SW480 (cell line): ENCODE data around the gene ZNF562.
A peak's percentile ranks its signal among the peaks of the same experiment; 100 is the strongest.
"Not testable (repeated sequence)": the region's sequence is repeated elsewhere in the genome, so short reads cannot be mapped to it uniquely, and the experiment has no call there.

Experiments used
- DNase-seq: peaks from one replicate; pipeline ENCODE4 v3.0.0-alpha.2; 2016; ENCODE audit warnings: low spot score

Gene ZNF562

DNA sequence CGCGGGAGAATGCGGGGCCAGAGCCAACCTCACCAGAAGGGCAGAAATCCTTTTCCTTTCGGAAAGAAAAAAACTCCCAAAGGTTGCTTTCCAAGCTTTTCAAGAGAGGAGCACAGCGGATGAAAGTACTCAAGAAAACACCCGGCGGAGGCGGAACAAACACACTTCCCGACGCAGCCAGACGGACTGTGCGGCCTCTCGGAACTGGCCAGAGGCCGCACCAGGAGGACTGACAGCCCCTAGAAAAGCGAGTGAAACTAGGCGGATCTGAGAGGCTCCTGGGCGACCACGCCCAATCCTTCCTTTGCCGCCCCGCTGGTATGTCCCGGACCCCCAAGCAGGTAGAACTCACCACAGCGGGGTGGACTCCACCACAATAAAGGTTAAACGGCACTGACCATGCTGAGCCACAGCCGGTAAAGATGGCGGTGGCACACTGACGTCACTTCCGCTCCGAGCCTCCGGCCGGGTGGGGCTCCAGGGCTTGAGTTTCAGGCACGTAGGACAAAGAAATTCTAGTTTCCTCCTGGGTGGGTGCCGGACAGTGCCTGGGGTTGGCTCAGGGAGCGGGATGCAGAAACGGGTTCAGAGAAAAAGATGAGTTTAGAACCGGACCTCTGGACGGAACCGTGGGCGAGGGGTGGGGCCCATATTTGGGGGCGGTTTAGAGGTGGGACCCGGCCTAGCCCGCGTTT is at the start of gene ZNF562:
Gene ZNF562, minus strand, starts transcription at position 438 of the 695 bp plus-strand sequence. CDS start 14,356 bp downstream, outside the sequence.
- DNase-seq, result peak; percentile 91

DNA sequence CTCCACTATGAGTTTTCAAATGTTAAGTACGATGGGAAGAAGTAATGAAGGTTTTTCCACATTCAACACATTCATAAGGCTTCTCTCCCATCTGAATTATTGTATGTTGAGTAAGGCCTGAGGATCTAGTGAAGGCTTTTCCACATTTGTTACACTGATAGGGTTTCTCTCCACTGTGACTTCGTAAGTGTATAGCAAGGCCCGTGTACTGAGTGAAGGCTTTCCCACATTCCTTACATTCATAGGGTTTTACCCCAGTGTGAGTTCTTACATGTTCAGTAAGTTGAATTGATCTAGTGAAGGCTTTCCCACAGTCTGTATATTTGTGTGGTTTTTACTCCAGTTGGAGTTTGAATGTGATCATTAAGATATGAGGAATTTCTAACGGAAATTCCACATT is 49.3 kb upstream of the ZNF562 start:
- no peak for DNase-seq

- no peak for DNase-seq
Measured at GRCh38 chr19:9721861-9722260, 47.0 kb upstream of the ZNF562 start.

- DNase-seq, result no peak
Measured at GRCh38 chr19:9720541-9720940, 45.6 kb upstream of the ZNF562 start.

GRCh38 chr19:9711815-9712214 is 36.9 kb upstream of the ZNF562 start:
- DNase-seq, result no peak

DNA sequence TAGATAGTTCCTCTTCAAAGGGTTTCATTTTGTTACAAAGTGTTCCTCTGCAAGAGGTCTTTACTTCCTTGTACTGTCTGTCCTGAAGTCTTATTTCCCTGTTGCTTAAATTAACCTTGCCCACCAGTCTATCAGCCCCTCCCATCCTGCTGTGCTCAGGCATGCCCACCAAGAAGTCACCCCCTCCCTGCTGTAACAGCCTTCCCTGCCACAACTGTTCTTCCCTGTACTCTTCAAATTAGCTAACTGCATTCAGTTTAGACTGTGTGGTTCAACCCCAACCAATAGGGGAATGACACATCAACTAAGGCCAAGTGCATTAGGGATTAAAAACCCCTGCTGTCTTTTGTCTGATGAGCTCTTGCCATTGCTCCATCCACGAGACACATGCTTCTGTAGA is 34.4 kb upstream of the ZNF562 start:
- no peak for DNase-seq

DNA sequence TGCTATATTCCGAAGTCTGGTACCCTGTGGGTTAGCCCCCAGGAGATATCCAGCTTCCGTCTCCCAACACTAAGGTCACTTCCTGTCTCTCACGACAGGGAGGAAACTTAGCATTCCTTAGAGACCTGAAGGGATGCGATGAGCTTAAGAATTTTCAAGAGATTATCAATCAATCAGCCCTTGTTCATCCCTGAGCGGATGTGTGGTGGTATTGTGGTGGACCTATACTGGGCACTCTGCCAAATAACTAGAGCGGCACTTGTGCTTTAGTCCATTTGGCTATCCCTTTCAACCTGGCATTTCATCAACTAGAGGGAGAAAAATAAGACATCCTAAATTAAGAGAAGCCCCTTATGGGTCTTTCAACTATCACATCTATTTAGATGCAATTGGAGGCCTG is 30.9 kb upstream of the ZNF562 start:
- no peak for DNase-seq

GRCh38 chr19:9702186-9702585 is 27.3 kb upstream of the ZNF562 start:
- DNase-seq, result no peak

- no peak for DNase-seq
Measured at GRCh38 chr19:9700229-9700981, 25.5 kb upstream of the ZNF562 start.

GRCh38 chr19:9690301-9690700 is 15.4 kb upstream of the ZNF562 start:
- not testable (repeated sequence) for DNase-seq

DNA sequence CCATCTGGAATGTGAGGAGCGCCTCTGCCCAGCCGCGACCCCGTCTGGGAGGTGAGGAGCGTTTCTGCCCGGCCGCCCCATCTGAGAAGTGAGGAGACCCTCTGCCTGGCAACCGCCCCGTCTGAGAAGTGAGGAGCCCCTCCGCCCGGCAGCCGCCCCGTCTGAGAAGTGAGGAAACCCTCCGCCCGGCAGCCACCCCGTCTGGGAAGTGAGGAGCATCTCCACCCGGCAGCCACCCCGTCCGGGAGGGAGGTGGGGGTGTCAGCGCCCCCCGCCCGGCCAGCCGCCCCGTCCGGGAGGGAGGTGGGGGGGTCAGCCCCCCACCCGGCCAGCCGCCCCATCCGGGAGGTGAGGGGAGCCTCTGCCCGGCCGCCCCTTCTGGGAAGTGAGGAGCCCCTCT is 5.1 kb upstream of the ZNF562 start:
- not testable (repeated sequence) for DNase-seq

DNA sequence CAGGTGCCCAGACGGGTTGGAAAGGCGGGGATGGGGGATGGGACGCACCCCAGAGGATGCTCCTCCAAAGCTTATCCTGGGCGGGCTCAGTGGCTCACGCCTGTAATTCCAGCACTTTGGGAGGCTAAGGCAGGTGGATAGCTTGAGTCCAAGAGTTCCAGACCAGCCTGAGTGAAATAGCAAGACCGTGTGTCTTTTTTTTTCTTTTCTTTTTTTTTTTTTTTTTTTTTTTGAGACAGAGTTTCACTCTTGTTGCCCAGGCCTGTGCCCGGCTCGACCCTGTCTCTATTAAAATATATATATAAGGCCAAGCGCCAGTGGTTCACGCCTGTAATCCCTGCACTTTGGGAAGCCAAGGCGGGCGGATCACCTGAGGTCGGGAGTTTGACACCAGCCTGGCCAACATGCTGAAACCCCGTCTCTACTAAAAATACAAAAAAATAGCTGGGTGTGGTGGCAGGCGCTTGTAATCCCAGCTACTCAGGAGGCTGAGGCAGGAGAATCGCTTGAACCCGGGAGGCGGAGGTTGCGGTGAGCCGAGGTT is 530 bp upstream of the ZNF562 start:
- DNase-seq, result not testable (repeated sequence)

DNA sequence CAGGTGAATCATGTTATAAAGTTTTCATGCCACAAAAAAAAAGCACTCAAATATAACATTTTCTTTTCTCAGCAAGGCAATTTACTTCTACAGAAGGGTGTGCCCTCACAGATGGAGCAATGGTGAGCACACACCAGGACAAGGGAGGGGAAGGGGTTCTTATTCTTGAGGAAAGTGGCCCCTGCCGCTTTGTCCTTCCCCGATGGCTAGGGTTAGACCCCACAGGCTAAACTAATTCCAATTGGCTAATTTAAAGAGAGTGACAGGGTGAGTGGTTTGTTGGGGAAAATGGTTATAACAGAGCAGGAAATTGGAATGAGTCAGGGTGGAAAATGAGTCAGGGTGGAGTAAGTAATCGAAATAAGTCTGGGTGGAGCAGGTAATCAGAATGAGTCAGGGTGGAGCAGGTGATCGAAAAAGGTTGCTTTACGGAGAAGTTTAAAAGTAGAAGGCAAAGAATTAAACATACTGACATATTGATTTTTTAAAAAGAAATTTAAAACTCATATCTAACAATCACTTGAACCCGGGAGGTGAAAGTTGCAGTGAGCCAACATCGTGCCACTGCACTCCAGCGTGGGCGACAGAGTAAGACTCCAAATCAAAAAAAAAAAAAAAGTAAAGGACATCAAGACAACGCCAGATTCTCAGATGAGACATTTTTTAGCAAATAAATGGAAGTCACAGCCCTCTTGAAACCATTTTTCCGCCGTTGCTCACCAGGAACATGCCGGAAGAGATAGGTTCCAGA is 813 bp downstream of the ZNF562 start:
- DNase-seq, result peak; percentile 22

GRCh38 chr19:9672893-9673292 is 2.0 kb downstream of the ZNF562 start:
- DNase-seq, result no peak

DNA sequence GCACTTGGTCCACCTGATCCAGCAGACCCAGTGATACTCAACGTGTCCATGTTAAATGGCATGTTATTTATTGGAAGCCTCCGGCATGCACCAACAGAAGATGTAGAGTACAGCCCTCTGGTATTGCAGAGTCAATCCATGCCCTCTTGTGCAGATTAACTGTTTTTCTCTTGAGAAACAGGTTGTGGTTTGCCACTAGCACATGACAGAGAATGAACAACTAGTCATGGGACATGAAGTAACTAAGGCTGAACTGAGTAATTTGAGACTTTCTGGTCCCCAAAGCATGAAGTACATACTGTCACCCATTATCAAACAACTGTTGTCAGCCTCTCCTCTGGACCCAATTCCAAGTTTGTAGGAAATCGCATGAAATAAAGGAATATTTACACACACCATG is 3.2 kb downstream of the ZNF562 start:
- DNase-seq, result no peak

- no peak for DNase-seq
Measured at GRCh38 chr19:9668544-9668943, 6.4 kb downstream of the ZNF562 start.

DNA sequence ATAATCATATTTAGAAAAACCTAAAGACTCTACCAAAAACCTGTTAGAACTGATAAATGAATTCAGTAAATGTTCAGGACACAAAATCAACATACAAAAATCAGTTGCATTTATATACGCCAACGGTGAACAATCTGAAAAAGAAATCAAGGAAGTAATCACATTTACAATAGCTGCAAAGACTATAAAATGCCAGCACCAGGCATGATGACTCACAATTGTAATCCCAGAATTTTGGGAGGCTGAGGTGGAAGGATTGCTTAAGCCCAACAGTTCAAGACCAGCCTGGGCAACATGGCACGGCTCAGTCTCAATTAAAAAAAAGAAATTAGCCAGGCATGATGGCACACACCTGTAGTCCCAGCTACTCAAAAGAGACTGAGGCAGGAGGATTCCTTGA is 7.0 kb downstream of the ZNF562 start:
- no peak for DNase-seq

DNA sequence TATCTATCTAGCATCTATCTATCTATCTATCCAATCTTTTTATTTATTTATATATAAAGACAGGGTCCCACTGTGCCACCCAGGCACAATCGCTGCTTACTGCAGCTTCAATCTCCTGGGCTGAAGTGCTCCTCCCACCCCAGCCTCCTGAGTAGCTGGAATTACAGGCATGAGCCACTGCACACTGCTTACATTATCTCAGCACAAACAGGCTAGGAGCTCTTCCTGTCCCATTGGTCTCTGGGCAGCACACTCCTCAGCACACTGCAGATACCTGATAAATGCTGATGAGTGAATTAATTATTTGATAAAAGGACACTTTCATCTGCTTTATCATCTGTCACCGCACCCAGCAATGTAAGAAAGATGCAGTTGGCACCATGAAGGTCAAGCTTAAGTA is 16.1 kb downstream of the ZNF562 start:
- no peak for DNase-seq

DNA sequence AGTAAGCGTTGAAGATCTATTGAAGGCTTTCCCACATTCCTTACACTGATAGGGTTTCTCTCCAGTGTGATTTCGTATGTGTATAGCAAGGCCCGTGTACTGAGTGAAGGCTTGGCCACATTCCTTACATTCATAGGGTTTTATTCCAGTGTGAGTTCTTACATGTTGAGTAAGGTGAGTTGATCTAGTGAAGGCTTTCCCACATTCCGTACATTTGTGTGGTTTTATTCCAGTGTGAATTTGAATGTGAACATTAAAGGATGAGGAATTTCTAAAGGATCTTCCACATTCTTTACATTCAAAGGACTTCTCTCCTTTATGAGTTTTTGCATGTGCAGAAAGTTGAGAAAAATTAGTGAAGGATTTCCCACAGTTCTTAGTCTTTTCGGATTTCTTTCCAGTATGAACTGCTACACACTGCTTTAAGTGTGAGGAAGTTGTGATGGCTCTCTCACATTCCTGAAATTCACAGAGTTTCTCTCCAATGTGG is 21.8 kb downstream of the ZNF562 start:
- DNase-seq, result not testable (repeated sequence)

DNA sequence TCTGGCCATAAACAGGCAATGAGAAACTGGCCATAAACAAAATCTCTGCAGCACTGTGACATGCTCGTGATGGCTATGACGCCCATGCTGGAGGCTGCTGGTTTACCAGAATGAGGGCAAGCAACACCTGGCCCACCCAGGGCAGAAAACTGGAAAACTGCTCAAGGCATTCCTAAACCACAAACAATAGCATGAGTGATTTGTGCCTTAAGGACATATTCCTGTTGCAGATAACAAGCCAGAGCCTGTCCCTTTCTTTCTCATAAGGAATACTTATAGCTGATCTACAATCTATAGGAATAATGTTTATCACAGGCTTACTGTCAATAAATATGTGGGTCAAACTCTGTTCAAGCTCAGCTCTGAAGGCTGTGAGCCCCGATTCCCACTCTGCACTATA is 23.4 kb downstream of the ZNF562 start:
- DNase-seq, result not testable (repeated sequence)

- no peak for DNase-seq
Measured at GRCh38 chr19:9650345-9650744, 24.6 kb downstream of the ZNF562 start.

- no peak for DNase-seq
Measured at GRCh38 chr19:9645472-9645871, 29.4 kb downstream of the ZNF562 start.
